Mucosa of stomach (tissue), 1 donor: ENCODE measurements around the gene IFIT2.
"Not testable (repeated sequence)": the region's sequence is repeated elsewhere in the genome, so short reads cannot be mapped to it uniquely, and the experiment has no call there.

Source experiments
- H3K27me3 ChIP-seq: one replicate; pipeline ENCODE4 v1.7.0; 2013; ENCODE audit warnings: mild to moderate bottlenecking, low read length; ENCODE audit not compliant: control insufficient read depth, insufficient read depth
- H3K36me3 ChIP-seq: one replicate; pipeline ENCODE4 v1.7.0; 2013; ENCODE audit warnings: low read length; ENCODE audit not compliant: control insufficient read depth, insufficient read depth
- H3K4me1 ChIP-seq: one replicate; pipeline ENCODE4 v1.7.0; 2013; ENCODE audit warnings: mild to moderate bottlenecking, low read length; ENCODE audit not compliant: control insufficient read depth, insufficient read depth
- H3K4me3 ChIP-seq: one replicate; pipeline ENCODE4 v1.7.0; 2013; ENCODE audit warnings: low read length
- H3K9ac ChIP-seq: one replicate; pipeline ENCODE4 v1.7.0; 2013; ENCODE audit warnings: mild to moderate bottlenecking, low read length, moderate library complexity
- H3K9me3 ChIP-seq: one replicate; pipeline ENCODE4 v1.7.0; 2013; ENCODE audit warnings: mild to moderate bottlenecking, low read length, moderate library complexity; ENCODE audit not compliant: control insufficient read depth
- donor health status: Pancreatic carcinoma.

The IFIT2 gene

GRCh38 chr10:89348481-89348880 is 46.6 kb downstream of the IFIT2 start:
- H3K9me3 ChIP-seq = no peaks in the 10 kb centered on the region

GRCh38 chr10:89348975-89349374 is 47.1 kb downstream of the IFIT2 start:
- Histone ChIP-seq H3K4me1 (peaks cover 33% of the 10 kb centered on the region), H3K9me3 (no peaks in the 10 kb centered on the region), H3K27me3 (no peaks in the 10 kb centered on the region), H3K4me3 (no peak overlapping the region), H3K36me3 (no peaks in the 10 kb centered on the region), H3K9ac (no peak overlapping the region)

More at GRCh38 chr10:89348481-89348880, 46.6 kb downstream of the IFIT2 start:
- no peak overlapping the region for H3K9ac ChIP-seq
- H3K27me3 ChIP-seq = no peaks in the 10 kb centered on the region
- peaks cover 33% of the 10 kb centered on the region for H3K4me1 ChIP-seq
- H3K4me3 ChIP-seq = no peak overlapping the region
- no peaks in the 10 kb centered on the region for H3K36me3 ChIP-seq

GRCh38 chr10:89350631-89351315 is 48.9 kb downstream of the IFIT2 start:
- Histone ChIP-seq H3K9ac (peak overlapping the region; percentile 59), H3K4me1 (peaks cover 33% of the 10 kb centered on the region)
- H3K36me3 ChIP-seq, H3K27me3 ChIP-seq, H3K4me3 ChIP-seq, H3K9me3 ChIP-seq: not testable (repeated sequence)

GRCh38 chr10:89351412-89351779 is 49.5 kb downstream of the IFIT2 start:
- peak overlapping the region; percentile 59 for H3K9ac ChIP-seq
- H3K36me3 ChIP-seq = no peaks in the 10 kb centered on the region
- H3K4me1 ChIP-seq = peaks cover 33% of the 10 kb centered on the region
- no peaks in the 10 kb centered on the region for H3K27me3 ChIP-seq
- peak overlapping the region; percentile 3 for H3K4me3 ChIP-seq
- no peaks in the 10 kb centered on the region for H3K9me3 ChIP-seq

- peak overlapping the region; percentile 3 for H3K4me3 ChIP-seq
- H3K9ac ChIP-seq = peak overlapping the region; percentile 59
- peaks cover 33% of the 10 kb centered on the region for H3K4me1 ChIP-seq
Observed at GRCh38 chr10:89351780-89352597, 50.1 kb downstream of the IFIT2 start.

GRCh38 chr10:89352802-89353201 is 51.0 kb downstream of the IFIT2 start:
- Histone ChIP-seq H3K4me1 (peaks cover 33% of the 10 kb centered on the region), H3K27me3 (no peaks in the 10 kb centered on the region), H3K4me3 (no peak overlapping the region), H3K9ac (no peak overlapping the region), H3K36me3 (no peaks in the 10 kb centered on the region), H3K9me3 (no peaks in the 10 kb centered on the region)

More at GRCh38 chr10:89351780-89352597, 50.1 kb downstream of the IFIT2 start:
- Histone ChIP-seq H3K27me3 (no peaks in the 10 kb centered on the region), H3K36me3 (no peaks in the 10 kb centered on the region), H3K9me3 (no peaks in the 10 kb centered on the region)

GRCh38 chr10:89355394-89355931 is 53.6 kb downstream of the IFIT2 start:
- Histone ChIP-seq H3K4me3 (no peak overlapping the region), H3K4me1 (peaks cover 36% of the 10 kb centered on the region), H3K9me3 (no peaks in the 10 kb centered on the region), H3K36me3 (no peaks in the 10 kb centered on the region), H3K27me3 (no peaks in the 10 kb centered on the region), H3K9ac (no peak overlapping the region)

GRCh38 chr10:89357096-89357495 is 55.2 kb downstream of the IFIT2 start:
- Histone ChIP-seq H3K9me3 (no peaks in the 10 kb centered on the region), H3K27me3 (no peaks in the 10 kb centered on the region), H3K9ac (no peak overlapping the region), H3K36me3 (no peaks in the 10 kb centered on the region), H3K4me3 (no peak overlapping the region), H3K4me1 (peaks cover 24% of the 10 kb centered on the region)

- no peak overlapping the region for H3K4me3 ChIP-seq
Observed at GRCh38 chr10:89357975-89358374, 56.1 kb downstream of the IFIT2 start.

More at GRCh38 chr10:89357975-89358374, 56.1 kb downstream of the IFIT2 start:
- Histone ChIP-seq H3K27me3 (no peaks in the 10 kb centered on the region), H3K9ac (no peak overlapping the region), H3K4me1 (peaks cover 16% of the 10 kb centered on the region), H3K9me3 (no peaks in the 10 kb centered on the region), H3K36me3 (no peaks in the 10 kb centered on the region)
